ENCODE measurements around the gene RERE.

- no peak for TF ChIP-seq EZH2 (IDR thresholded peaks at IDR 0.05; ENCODE audit: borderline replicate concordance, low read length)
- TF ChIP-seq, protein P1, sequence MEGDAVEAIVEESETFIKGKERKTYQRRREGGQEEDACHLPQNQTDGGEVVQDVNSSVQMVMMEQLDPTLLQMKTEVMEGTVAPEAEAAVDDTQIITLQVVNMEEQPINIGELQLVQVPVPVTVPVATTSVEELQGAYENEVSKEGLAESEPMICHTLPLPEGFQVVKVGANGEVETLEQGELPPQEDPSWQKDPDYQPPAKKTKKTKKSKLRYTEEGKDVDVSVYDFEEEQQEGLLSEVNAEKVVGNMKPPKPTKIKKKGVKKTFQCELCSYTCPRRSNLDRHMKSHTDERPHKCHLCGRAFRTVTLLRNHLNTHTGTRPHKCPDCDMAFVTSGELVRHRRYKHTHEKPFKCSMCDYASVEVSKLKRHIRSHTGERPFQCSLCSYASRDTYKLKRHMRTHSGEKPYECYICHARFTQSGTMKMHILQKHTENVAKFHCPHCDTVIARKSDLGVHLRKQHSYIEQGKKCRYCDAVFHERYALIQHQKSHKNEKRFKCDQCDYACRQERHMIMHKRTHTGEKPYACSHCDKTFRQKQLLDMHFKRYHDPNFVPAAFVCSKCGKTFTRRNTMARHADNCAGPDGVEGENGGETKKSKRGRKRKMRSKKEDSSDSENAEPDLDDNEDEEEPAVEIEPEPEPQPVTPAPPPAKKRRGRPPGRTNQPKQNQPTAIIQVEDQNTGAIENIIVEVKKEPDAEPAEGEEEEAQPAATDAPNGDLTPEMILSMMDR (conservative IDR thresholded peaks at IDR 0.05 in 1 of 2, IDR thresholded peaks at IDR 0.05 in 1 of 2; ENCODE audit: extremely low read depth in 1 of 2, insufficient read depth in 1 of 2, low read depth in 1 of 2, low read length in 2 of 2): no peak
These were observed 266.4 kb downstream of the RERE start for GRCh38 chr1:8551057-8551456.
